Karpas-422 (cell line): ENCODE measurements around the gene CARS1. TPM values are rescaled to one million over a fixed set of nuclear protein-coding genes. Genes with fewer than 3 reads are reported as not detected.

Experiments used
- DNase-seq: peaks from one replicate; pipeline ENCODE4 v3.0.0-alpha.2; 2015
- H2AFZ ChIP-seq: fragments of 200-600 bp; sonication (generic); 2 replicates; pipeline ENCODE4 v1.6.1; 2014; ENCODE audit warnings: antibody characterized with exemption, low read length, mixed read lengths
- H3K27ac ChIP-seq: fragments of 200-600 bp; sonication (generic); 2 replicates; pipeline ENCODE4 v1.5.1; 2014; ENCODE audit warnings: mild to moderate bottlenecking, low read length, moderate library complexity
- H3K27me3 ChIP-seq: fragments of 200-600 bp; sonication (generic); 2 replicates; pipeline ENCODE4 v1.6.1; 2014; ENCODE audit warnings: low read length, mixed read lengths
- H3K36me3 ChIP-seq: fragments of 200-600 bp; sonication (generic); 2 replicates; pipeline ENCODE4 v1.6.1; 2014; ENCODE audit warnings: low read length, mixed read lengths; ENCODE audit not compliant: insufficient read depth
- H3K4me1 ChIP-seq: fragments of 200-600 bp; sonication (generic); 2 replicates; pipeline ENCODE4 v1.6.1; 2014; ENCODE audit warnings: mild to moderate bottlenecking, low read length, mixed read lengths
- H3K4me2 ChIP-seq: fragments of 200-600 bp; sonication (generic); 2 replicates; pipeline ENCODE4 v1.6.1; 2014; ENCODE audit warnings: low read length, low read depth, mild to moderate bottlenecking; ENCODE audit not compliant: poor library complexity, severe bottlenecking
- H3K4me3 ChIP-seq: fragments of 200-600 bp; sonication (generic); 2 replicates; pipeline ENCODE4 v1.5.1; 2014; ENCODE audit warnings: mild to moderate bottlenecking, antibody characterized with exemption, low read length, mixed read lengths
- H3K79me2 ChIP-seq: fragments of 200-600 bp; sonication (generic); 2 replicates; pipeline ENCODE4 v1.6.1; 2014; ENCODE audit warnings: mild to moderate bottlenecking, low read length, mixed read lengths
- H3K9ac ChIP-seq: fragments of 200-600 bp; sonication (generic); 2 replicates; pipeline ENCODE4 v1.6.0; 2014; ENCODE audit warnings: low read length
- H3K9me2 ChIP-seq: fragments of 200-600 bp; sonication (generic), shearing (Covaris generic); replicated peaks from 2 replicates; pipeline ENCODE4 v1.6.0; 2014; ENCODE audit warnings: mild to moderate bottlenecking, low read length, moderate library complexity; ENCODE audit not compliant: insufficient read depth
- H3K9me3 ChIP-seq: fragments of 300-700, 200-600 bp; sonication (generic); 2 replicates; pipeline ENCODE4 v1.6.1; 2014; ENCODE audit warnings: low read length, mixed read lengths
- H4K20me1 ChIP-seq: fragments of 200-600 bp; sonication (generic); 2 replicates; pipeline ENCODE4 v1.6.1; 2014; ENCODE audit warnings: mild to moderate bottlenecking, antibody characterized with exemption, low read length, low read depth; ENCODE audit not compliant: insufficient read depth
- total RNA-seq: library from RNA; depleted of rRNA; stranded (reverse); fragments of >200 nt; shearing (Covaris generic); gene quantifications from 2 replicates; pipeline ENCODE4 v1.2.3, GENCODE V29; 2014; ENCODE audit warnings: low replicate concordance

CARS1 gene
- total RNA-seq, 1 experiment from 2014 or later = 55.8 TPM

GRCh38 chr11:3002351-3002861, 54.8 kb downstream of the CARS1 start:
- no peaks in the 10 kb centered on the region for H3K9me3 ChIP-seq
- no peaks in the 10 kb centered on the region for H3K27me3 ChIP-seq
- no peak overlapping the region for H3K4me3 ChIP-seq
- no peaks in the 10 kb centered on the region for H4K20me1 ChIP-seq
- no peaks in the 10 kb centered on the region for H3K9me2 ChIP-seq
- DNase-seq = no peak
- no peaks in the 10 kb centered on the region for H3K79me2 ChIP-seq
- peaks cover 7% of the 10 kb centered on the region for H3K36me3 ChIP-seq
- H2AFZ ChIP-seq = no peak overlapping the region
- no peak overlapping the region for H3K4me2 ChIP-seq
- H3K9ac ChIP-seq = no peak overlapping the region
- H3K27ac ChIP-seq = no peak overlapping the region
- no peaks in the 10 kb centered on the region for H3K4me1 ChIP-seq

DNA sequence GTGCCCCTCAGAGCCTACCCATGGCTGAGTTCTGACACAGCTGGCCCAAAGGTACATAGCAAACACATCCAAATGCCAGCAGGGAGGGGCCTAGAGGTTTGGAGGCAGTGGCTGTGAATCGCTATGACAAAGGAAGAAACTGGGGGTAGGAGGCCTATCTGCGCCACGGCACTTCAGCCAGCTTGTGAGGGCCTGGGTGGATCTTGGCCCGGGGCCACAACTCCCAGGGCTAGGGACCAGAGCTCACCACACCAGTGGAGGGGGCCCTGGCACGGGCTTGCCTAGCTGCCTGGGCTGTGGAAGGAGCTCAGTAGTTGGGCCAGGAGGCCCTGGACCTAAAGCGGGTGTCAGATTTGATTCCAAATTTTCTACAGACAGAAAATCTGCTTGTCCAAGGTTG, 55.7 kb downstream of the CARS1 start:
- peaks cover 7% of the 10 kb centered on the region for H3K36me3 ChIP-seq

GRCh38 chr11:3000032-3000961, 56.9 kb downstream of the CARS1 start:
- peaks cover 7% of the 10 kb centered on the region for H3K36me3 ChIP-seq

More for the DNA sequence above, 55.7 kb downstream of the CARS1 start:
- H3K9ac ChIP-seq = no peak overlapping the region
- H3K27ac ChIP-seq = no peak overlapping the region
- H2AFZ ChIP-seq = no peak overlapping the region
- no peak for DNase-seq
- H4K20me1 ChIP-seq = no peaks in the 10 kb centered on the region
- no peak overlapping the region for H3K4me2 ChIP-seq
- no peak overlapping the region for H3K4me3 ChIP-seq
- no peaks in the 10 kb centered on the region for H3K27me3 ChIP-seq
- no peaks in the 10 kb centered on the region for H3K9me2 ChIP-seq
- no peaks in the 10 kb centered on the region for H3K9me3 ChIP-seq
- no peaks in the 10 kb centered on the region for H3K79me2 ChIP-seq
- no peaks in the 10 kb centered on the region for H3K4me1 ChIP-seq

GRCh38 chr11:2999464-2999998, 57.7 kb downstream of the CARS1 start:
- Histone ChIP-seq H3K27me3 (no peaks in the 10 kb centered on the region), H3K9me3 (no peaks in the 10 kb centered on the region), H4K20me1 (no peaks in the 10 kb centered on the region), H3K4me1 (no peaks in the 10 kb centered on the region), H3K36me3 (peaks cover 7% of the 10 kb centered on the region), H3K4me3 (no peak overlapping the region), H3K79me2 (no peaks in the 10 kb centered on the region), H3K9ac (no peak overlapping the region), H3K27ac (no peak overlapping the region), H3K4me2 (no peak overlapping the region), H2AFZ (no peak overlapping the region), H3K9me2 (no peaks in the 10 kb centered on the region)
- no peak for DNase-seq

More at GRCh38 chr11:3000032-3000961, 56.9 kb downstream of the CARS1 start:
- no peak for DNase-seq
- H3K9me3 ChIP-seq = no peaks in the 10 kb centered on the region
- H3K27ac ChIP-seq = no peak overlapping the region
- no peaks in the 10 kb centered on the region for H3K9me2 ChIP-seq
- no peaks in the 10 kb centered on the region for H4K20me1 ChIP-seq
- H2AFZ ChIP-seq = no peak overlapping the region
- no peaks in the 10 kb centered on the region for H3K79me2 ChIP-seq
- H3K27me3 ChIP-seq = no peaks in the 10 kb centered on the region
- H3K9ac ChIP-seq = no peak overlapping the region
- no peaks in the 10 kb centered on the region for H3K4me1 ChIP-seq
- H3K4me2 ChIP-seq = no peak overlapping the region
- no peak overlapping the region for H3K4me3 ChIP-seq

- Histone ChIP-seq H3K4me2 (no peak overlapping the region), H3K4me1 (peaks cover 3% of the 10 kb centered on the region), H3K27ac (no peak overlapping the region), H3K4me3 (no peak overlapping the region), H4K20me1 (no peaks in the 10 kb centered on the region), H3K27me3 (no peaks in the 10 kb centered on the region), H3K36me3 (peaks cover 7% of the 10 kb centered on the region), H3K9me3 (no peaks in the 10 kb centered on the region), H2AFZ (no peak overlapping the region), H3K9me2 (no peaks in the 10 kb centered on the region), H3K9ac (no peak overlapping the region), H3K79me2 (no peaks in the 10 kb centered on the region)
- no peak for DNase-seq
These were observed 59.0 kb downstream of the CARS1 start for GRCh38 chr11:2998073-2998850.

GRCh38 chr11:2997406-2997805, 59.8 kb downstream of the CARS1 start:
- H4K20me1 ChIP-seq = no peaks in the 10 kb centered on the region

GRCh38 chr11:2996976-2997375, 60.2 kb downstream of the CARS1 start:
- H3K27me3 ChIP-seq = no peaks in the 10 kb centered on the region
- no peaks in the 10 kb centered on the region for H3K79me2 ChIP-seq
- H3K4me2 ChIP-seq = no peak overlapping the region
- peaks cover 7% of the 10 kb centered on the region; the same call in 1 of the 2 replicates for H3K36me3 ChIP-seq
- no peak overlapping the region for H3K4me3 ChIP-seq
- no peak overlapping the region for H3K9ac ChIP-seq
- no peak overlapping the region for H3K27ac ChIP-seq
- no peak overlapping the region for H2AFZ ChIP-seq
- peaks cover 8% of the 10 kb centered on the region for H3K4me1 ChIP-seq
- no peaks in the 10 kb centered on the region for H3K9me3 ChIP-seq
- no peaks in the 10 kb centered on the region for H3K9me2 ChIP-seq
- no peak for DNase-seq
- H4K20me1 ChIP-seq = no peaks in the 10 kb centered on the region

More at GRCh38 chr11:2997406-2997805, 59.8 kb downstream of the CARS1 start:
- Histone ChIP-seq H3K9ac (no peak overlapping the region), H3K4me2 (no peak overlapping the region), H3K4me3 (no peak overlapping the region), H3K9me3 (no peaks in the 10 kb centered on the region), H3K27me3 (no peaks in the 10 kb centered on the region), H2AFZ (no peak overlapping the region), H3K27ac (no peak overlapping the region), H3K9me2 (no peaks in the 10 kb centered on the region), H3K79me2 (no peaks in the 10 kb centered on the region), H3K36me3 (peaks cover 7% of the 10 kb centered on the region; the same call in 1 of the 2 replicates), H3K4me1 (peaks cover 8% of the 10 kb centered on the region)
- no peak for DNase-seq
